Measurements from ENCODE around the gene FUS. TPM values are rescaled to one million over a fixed set of nuclear protein-coding genes. Genes with fewer than 3 reads are reported as not detected.

FUS gene
- total and polyA plus RNA-seq, 2 of the 13 experiments (the other 11 are each of a cell fraction or from before 2014, with no cell fraction given): 68.1 to 168 TPM

DNA sequence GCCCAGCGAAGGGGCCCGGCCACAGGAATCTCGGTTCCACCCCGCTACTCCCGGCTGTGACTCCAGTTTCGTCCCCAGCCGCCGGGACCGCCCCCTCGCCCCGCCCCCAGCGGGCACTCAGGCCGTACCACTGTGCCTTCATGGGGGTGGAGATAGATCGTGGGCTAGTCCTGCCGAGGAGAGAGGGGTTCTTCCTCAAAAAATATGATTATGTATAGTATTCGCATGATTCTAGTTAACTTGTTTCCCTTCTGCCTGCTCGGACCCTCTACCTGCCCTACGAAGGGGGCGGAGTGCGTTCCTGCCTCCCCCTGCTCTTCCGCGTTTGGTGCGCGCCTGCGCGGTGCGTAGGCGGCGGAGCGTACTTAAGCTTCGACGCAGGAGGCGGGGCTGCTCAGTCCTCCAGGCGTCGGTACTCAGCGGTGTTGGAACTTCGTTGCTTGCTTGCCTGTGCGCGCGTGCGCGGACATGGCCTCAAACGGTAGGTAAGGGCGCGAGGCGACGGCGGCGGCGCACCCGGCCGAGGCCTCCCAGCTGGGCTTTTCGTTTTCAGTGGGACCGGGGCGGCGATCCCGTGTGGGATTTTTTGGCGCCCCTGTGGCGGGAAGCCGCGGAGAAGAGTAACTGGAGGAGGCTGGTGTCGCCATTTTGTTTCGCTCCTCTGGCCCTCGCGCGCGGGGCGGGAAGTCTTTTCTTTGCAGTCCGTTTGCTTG, at the start of gene FUS (continued):
- TF ChIP-seq, protein P1, sequence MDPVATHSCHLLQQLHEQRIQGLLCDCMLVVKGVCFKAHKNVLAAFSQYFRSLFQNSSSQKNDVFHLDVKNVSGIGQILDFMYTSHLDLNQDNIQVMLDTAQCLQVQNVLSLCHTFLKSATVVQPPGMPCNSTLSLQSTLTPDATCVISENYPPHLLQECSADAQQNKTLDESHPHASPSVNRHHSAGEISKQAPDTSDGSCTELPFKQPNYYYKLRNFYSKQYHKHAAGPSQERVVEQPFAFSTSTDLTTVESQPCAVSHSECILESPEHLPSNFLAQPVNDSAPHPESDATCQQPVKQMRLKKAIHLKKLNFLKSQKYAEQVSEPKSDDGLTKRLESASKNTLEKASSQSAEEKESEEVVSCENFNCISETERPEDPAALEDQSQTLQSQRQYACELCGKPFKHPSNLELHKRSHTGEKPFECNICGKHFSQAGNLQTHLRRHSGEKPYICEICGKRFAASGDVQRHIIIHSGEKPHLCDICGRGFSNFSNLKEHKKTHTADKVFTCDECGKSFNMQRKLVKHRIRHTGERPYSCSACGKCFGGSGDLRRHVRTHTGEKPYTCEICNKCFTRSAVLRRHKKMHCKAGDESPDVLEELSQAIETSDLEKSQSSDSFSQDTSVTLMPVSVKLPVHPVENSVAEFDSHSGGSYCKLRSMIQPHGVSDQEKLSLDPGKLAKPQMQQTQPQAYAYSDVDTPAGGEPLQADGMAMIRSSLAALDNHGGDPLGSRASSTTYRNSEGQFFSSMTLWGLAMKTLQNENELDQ (CRISPR knock-in tag; IDR thresholded peaks at IDR 0.05; ENCODE audit: borderline replicate concordance): peak; percentile 97; the same call in 1 of the 2 replicates
- TF ChIP-seq, protein P2, sequence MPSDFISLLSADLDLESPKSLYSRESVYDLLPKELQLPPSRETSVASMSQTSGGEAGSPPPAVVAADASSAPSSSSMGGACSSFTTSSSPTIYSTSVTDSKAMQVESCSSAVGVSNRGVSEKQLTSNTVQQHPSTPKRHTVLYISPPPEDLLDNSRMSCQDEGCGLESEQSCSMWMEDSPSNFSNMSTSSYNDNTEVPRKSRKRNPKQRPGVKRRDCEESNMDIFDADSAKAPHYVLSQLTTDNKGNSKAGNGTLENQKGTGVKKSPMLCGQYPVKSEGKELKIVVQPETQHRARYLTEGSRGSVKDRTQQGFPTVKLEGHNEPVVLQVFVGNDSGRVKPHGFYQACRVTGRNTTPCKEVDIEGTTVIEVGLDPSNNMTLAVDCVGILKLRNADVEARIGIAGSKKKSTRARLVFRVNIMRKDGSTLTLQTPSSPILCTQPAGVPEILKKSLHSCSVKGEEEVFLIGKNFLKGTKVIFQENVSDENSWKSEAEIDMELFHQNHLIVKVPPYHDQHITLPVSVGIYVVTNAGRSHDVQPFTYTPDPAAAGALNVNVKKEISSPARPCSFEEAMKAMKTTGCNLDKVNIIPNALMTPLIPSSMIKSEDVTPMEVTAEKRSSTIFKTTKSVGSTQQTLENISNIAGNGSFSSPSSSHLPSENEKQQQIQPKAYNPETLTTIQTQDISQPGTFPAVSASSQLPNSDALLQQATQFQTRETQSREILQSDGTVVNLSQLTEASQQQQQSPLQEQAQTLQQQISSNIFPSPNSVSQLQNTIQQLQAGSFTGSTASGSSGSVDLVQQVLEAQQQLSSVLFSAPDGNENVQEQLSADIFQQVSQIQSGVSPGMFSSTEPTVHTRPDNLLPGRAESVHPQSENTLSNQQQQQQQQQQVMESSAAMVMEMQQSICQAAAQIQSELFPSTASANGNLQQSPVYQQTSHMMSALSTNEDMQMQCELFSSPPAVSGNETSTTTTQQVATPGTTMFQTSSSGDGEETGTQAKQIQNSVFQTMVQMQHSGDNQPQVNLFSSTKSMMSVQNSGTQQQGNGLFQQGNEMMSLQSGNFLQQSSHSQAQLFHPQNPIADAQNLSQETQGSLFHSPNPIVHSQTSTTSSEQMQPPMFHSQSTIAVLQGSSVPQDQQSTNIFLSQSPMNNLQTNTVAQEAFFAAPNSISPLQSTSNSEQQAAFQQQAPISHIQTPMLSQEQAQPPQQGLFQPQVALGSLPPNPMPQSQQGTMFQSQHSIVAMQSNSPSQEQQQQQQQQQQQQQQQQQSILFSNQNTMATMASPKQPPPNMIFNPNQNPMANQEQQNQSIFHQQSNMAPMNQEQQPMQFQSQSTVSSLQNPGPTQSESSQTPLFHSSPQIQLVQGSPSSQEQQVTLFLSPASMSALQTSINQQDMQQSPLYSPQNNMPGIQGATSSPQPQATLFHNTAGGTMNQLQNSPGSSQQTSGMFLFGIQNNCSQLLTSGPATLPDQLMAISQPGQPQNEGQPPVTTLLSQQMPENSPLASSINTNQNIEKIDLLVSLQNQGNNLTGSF (CRISPR knock-in tag; IDR thresholded peaks at IDR 0.05): 0 out of 2 replicates have a peak, but pooled peaks have one; percentile 67
- TF ChIP-seq ZNF577 (CRISPR knock-in tag; IDR thresholded peaks at IDR 0.05; ENCODE audit: borderline replicate concordance, low read depth): no peak
- TF ChIP-seq, protein P3, sequence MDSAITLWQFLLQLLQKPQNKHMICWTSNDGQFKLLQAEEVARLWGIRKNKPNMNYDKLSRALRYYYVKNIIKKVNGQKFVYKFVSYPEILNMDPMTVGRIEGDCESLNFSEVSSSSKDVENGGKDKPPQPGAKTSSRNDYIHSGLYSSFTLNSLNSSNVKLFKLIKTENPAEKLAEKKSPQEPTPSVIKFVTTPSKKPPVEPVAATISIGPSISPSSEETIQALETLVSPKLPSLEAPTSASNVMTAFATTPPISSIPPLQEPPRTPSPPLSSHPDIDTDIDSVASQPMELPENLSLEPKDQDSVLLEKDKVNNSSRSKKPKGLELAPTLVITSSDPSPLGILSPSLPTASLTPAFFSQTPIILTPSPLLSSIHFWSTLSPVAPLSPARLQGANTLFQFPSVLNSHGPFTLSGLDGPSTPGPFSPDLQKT (CRISPR knock-in tag; IDR thresholded peaks at IDR 0.05; ENCODE audit: borderline replicate concordance): no peak
- peak; percentile 100 for TF ChIP-seq POLR2AphosphoS5 (IDR thresholded peaks at IDR 0.05; ENCODE audit: low read depth, low read length)
- peak; percentile 71 for TF ChIP-seq AKAP8 (CRISPR knock-in tag; IDR thresholded peaks at IDR 0.05)
- TF ChIP-seq, protein P4, sequence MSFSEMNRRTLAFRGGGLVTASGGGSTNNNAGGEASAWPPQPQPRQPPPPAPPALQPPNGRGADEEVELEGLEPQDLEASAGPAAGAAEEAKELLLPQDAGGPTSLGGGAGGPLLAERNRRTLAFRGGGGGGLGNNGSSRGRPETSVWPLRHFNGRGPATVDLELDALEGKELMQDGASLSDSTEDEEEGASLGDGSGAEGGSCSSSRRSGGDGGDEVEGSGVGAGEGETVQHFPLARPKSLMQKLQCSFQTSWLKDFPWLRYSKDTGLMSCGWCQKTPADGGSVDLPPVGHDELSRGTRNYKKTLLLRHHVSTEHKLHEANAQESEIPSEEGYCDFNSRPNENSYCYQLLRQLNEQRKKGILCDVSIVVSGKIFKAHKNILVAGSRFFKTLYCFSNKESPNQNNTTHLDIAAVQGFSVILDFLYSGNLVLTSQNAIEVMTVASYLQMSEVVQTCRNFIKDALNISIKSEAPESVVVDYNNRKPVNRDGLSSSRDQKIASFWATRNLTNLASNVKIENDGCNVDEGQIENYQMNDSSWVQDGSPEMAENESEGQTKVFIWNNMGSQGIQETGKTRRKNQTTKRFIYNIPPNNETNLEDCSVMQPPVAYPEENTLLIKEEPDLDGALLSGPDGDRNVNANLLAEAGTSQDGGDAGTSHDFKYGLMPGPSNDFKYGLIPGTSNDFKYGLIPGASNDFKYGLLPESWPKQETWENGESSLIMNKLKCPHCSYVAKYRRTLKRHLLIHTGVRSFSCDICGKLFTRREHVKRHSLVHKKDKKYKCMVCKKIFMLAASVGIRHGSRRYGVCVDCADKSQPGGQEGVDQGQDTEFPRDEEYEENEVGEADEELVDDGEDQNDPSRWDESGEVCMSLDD (CRISPR knock-in tag; IDR thresholded peaks at IDR 0.05; ENCODE audit: borderline replicate concordance): peak; percentile 84
- 0 out of 2 replicates have a peak, but pooled peaks have one; percentile 73 for TF ChIP-seq ZNF367 (CRISPR knock-in tag; IDR thresholded peaks at IDR 0.05; ENCODE audit: borderline replicate concordance)
- TF ChIP-seq NRL (CRISPR knock-in tag; IDR thresholded peaks at IDR 0.05; ENCODE audit: borderline replicate concordance): peak; percentile 5; the same call in 1 of the 2 replicates
- TF ChIP-seq, protein P5, sequence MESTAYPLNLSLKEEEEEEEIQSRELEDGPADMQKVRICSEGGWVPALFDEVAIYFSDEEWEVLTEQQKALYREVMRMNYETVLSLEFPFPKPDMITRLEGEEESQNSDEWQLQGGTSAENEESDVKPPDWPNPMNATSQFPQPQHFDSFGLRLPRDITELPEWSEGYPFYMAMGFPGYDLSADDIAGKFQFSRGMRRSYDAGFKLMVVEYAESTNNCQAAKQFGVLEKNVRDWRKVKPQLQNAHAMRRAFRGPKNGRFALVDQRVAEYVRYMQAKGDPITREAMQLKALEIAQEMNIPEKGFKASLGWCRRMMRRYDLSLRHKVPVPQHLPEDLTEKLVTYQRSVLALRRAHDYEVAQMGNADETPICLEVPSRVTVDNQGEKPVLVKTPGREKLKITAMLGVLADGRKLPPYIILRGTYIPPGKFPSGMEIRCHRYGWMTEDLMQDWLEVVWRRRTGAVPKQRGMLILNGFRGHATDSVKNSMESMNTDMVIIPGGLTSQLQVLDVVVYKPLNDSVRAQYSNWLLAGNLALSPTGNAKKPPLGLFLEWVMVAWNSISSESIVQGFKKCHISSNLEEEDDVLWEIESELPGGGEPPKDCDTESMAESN (CRISPR knock-in tag; conservative IDR thresholded peaks at IDR 0.05): peak; percentile 97
- no peak for TF ChIP-seq MAFK (conservative IDR thresholded peaks at IDR 0.05 in 1 of 2, IDR thresholded peaks at IDR 0.05 in 1 of 2; ENCODE audit: low read length in 2 of 2)

Data from HepG2 (cell line).